HG03442 (cell line): ENCODE measurements around the gene GPR3.

Experiments
- ATAC-seq: cut with Tn5 transposase; IDR thresholded peaks from one replicate; pipeline ENCODE4 v1.9.1; 2021; ENCODE audit warnings: mild to moderate bottlenecking, moderate library complexity; ENCODE audit not compliant: unreplicated experiment

The GPR3 gene

DNA sequence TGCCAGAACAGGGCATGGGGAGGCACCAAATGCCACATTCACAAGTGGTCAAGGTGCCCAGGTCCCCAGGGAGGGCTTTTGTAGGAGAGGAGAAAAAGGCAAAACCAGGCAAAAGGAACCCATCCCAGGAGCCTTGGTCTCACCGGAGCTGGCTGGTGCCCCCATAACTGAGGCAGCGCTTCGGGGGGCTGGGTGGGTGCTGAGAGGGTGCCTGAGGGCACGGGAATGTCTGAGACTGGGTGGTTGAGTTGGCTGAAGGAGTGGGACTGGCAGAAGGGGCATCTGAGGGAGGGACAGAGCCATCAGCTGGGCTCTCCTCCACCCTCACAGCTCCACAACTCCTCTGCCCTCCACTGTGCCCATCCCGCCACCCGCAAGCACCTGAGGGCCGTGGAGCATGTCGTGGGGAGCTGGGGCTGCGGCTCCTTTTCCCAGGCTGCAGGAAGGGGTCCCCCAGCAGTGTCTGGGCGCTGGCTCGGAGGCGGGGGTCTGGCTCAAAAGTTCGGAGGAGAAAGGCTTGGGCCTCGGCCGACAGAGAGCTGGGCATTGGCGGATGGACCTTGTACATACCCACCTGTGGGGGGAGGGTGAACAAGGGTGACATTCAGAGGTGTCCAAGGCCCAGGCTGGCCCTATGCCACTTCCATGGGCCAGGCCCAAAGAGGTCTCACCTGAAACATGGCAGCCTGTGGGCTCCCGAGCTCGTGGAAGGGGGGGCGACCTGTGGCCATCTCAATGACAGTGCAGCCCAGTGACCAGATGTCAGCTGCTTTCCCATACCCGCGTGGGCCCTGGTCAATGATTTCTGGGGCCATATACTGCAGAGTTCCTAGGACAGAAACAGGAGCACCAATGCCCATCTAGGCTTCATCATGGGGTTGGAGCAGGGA lies 34.1 kb upstream of the GPR3 start:
- no peak for ATAC-seq

DNA sequence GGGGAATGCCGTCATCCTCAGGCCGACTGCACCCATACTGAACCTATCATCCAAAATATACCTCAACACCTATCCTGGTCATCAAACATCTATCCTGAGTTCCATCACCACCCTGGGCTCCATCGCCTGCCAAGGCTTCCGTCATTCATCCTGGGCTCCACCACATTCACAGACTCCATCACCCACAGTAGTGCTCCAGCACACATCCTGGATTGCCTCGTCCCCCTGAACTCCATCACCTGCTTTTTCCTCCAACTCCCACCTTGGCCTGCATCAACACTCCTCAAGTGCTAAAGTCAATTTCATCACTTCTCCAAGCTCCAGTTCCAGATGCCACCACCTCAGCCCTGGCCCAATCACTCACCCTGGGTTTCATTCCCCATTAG lies 33.5 kb upstream of the GPR3 start:
- ATAC-seq, result no peak

DNA sequence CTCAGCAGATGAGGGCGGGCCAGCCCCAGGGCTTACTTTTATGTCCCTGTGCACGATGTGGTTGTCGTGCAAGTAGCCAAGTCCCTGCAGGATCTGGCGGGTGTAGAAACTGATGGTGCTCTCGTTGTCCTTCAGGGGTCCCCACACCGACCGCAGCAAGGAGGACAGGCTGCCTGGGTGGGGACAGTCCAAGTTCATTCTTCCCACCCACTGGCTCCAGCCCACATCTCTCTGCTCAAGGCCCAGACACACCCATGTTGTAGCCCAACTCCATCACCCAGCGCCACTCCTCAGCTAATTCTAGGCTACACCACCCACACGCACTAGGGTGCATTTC lies 32.6 kb upstream of the GPR3 start:
- ATAC-seq, result no peak

DNA sequence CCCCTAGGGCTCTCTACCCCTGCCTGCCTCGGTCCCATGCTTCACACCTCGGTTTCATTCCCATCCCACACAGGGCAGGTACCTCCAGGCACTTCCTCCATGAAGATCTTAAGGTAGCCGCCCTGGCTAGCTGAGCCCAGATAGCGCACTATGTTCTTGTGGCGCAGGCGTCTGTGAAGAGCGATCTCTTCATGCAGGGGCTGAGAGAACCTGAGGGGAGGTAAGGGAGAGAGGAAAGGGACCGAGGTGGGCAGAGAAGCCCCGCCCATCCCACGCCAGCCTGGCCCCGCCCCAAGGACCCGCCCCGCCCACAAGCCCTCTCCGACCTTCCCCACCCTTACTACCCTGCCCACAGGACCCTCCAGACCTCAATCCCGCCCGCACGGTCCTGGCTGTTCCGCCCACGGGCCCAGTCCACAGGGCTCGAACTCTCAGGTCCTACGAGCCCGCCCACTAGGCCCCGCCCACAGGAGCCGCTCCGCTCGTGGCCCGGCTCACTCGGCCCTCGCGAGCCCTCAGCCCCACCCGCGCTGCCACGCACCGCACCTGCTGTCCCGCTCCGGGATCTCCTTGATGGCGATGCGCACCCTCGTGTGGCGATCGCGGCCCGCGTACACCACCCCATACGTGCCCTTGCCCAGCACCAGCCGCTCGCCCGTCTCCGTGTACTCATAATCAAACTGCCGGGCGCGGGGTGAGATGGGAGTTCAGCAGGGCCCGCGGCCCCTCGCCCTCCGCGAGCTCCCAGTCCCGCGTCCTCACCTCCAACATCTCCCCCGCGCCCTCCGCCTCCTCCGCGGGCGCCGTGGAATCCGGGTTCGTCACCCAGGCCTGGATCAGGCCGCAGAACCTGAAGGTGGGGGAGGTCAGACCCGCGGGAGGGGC lies 32.0 kb upstream of the GPR3 start:
- no peak for ATAC-seq

DNA sequence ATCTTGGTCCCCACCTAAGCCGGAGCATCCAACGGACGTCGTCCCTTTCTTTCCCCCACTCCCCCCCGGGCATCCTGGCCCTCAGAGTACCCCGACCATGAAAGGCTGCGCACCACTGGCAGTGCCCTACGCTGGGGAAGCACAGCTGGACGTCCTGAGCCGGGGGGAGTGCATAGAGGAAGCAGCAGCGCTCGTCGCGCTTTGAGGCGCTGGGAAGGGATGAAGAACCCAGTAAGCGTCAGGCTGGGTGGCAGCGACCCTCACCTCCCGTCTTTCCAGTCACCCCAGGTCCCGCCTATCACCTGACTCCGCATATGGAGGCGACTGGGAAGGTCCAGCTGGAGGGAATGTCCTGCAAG lies 31.4 kb upstream of the GPR3 start:
- no peak for ATAC-seq

DNA sequence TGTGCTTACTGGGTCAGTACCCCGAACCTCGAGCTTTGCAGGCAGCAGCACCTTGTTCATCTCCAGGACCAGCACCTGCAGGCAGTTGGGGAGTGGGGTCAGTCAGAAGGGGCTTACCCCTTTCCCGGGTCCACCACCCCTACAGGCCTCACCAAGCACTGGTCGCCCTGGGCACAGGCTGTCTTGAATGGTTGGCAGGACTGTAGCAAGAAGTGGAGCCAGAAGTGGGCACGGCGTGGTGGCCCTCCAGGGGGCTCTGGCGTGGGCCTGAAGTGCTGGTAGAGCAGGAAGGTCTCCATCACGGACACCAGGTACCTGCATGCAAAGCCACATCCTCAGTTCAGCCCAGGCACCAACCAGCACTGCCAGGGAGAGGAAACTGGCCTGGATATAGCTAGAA lies 30.9 kb upstream of the GPR3 start:
- ATAC-seq, result no peak

DNA sequence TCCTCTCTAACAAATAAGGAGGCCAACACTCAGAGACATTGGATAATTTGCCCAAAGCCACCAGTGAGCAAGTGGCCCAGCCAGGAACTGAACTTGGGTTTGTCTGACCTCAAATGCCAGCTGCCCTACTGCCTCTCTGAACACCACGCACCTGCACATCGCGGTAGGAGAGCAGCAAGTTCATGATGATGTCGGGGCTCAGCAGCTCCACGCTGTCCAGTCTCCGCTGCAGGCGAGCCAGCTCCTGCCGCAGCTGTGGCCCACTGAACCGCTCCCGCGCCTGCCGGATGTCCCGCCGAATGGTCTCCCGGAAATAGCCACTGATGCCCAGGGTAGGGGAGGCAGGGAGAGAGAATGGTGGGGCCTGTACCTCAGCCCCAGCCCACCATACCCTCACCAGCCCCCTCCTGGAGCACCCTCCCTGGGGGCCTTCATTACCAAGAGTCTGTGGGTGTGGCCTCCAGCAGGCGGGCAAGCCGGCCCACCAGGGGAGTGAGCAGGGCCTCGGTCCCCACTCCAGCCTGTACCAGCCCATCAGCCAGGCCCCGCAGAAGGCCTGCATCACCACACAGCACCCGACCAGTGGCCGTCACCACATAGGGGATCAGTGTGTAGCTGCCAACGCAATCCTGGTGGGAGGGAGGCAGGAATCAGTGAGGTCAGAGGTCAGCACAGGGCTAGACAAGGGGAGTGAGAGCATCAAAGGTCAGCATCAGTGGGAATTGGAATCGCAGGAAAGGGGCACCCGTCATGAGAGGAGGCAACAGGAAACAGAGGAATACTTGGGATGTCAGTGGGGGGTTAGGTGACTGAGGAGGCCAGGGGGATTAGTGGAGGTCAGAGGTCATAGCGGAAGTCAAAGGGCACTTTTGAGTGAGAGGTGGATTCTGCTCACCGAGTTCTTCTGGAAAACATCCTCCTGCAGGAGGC lies 28.4 kb upstream of the GPR3 start:
- ATAC-seq, result no peak

DNA sequence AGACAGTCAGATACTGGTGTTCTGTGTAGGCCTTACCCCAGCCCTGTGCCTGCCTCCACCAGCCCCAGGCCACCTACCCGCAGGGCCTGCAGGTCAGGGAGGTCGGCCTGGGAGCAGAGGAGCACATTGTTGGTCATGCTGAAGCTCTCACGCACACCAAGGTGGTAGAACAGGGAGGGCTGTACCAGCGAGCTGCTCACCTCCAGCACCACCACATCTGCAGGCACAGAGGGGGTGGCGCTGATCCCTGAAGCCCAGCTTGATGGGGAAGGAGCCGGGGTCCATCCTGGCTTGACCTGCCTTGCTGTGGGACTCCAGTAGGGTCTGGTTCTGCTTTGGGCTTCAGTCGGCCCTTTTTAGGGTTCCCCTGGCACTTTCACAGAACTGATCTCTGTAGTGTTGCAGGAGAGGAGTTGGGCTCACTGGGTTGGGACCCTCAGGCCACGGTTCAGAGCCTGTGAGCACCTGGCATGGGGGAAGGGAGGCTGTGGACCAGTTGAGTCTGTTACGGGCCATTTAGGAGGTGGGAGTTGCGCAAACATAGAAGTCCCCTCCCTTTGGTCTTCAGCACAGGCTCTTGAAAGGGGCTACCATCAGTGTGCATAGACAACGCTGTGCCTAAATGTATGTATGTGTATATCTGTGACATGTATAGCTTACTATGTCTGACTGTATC lies 27.6 kb upstream of the GPR3 start:
- ATAC-seq, result no peak

DNA sequence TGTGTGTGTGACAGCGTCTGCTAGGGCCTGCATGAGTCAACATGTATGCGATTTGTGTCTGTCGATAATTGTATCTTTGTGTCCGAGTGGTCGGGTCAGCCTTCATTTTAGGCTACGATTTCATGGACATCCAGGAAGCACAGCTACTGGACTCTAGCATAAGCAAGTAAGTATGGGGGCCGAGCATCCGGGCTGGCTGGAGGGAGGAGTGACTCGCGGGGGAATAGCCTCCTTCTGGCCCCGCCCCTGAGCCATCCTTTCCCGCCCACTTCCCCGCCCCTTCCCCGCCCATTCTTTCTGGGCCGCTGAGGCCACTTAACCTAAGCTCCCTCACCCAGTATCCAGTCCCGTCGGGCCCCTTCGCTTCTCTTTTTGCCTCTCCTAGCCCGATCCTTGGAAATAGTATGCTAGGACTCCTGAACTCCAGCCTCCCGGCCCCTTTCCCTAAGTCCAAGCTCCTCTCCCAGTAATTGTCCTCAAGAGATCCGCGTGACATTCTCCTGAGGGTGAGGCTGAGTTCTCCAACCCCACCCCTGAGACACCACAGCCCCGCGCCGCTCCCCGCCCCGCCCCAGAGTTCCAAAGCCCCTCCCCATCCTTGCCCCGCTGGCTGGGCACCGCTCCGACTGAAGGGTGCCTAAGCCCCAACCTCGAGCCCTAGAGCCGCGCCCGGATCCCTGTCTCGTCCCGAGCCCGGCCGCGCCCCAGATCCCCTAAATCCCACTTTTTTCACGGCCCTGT lies 26.9 kb upstream of the GPR3 start:
- peak; percentile 9 for ATAC-seq

DNA sequence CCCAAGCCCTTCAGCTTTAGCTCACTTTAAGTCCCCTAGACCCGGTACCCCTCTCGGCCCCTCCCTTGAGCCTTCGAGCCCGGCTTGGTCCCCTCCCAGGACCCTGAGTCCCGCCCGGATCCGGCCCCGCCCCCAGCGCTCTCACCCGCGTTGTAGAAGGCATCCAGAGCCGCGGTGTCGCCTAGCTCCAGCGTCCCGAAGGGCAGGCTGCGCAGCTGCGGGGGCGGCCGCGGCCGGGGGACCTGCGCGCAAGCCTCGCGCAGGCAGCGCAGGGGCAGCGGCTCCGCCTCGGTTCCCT lies 26.4 kb upstream of the GPR3 start:
- peak; percentile 31 for ATAC-seq

DNA sequence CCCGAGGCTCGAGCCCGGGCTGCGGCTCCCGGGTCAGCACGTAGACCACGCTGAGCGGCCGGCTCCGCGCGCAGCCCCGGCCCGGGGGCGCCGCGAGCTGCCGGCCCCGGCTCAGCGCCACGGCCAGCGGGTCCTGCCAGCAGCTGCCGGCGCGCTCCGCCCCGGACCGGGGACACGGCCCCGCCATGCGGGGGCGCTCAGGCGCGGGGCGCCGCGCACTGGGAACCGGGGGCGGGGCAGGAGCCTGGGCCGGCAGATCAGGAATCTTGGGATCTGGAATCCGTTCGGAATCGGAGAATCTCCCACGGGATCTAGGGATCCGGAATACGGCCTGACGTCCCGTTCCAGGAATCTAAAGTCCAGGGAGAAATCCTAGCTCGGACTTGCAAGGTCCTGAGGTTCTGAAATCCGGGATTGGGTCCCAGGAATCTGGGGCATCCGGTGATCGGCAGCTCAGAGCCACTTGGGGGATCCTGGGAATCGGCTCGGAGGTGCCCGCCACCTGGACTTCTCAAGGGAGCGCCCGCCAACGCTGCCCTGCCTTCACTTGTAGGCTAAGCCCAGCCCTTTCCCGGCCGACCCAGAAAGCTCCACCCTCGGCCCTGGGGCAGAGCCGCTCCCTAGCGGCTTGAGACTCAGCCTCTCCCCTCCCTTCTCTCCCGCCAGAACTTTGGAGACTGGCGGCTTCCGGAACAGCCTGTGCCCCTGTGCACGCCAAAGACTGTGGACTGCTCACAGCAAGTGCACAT lies 25.8 kb upstream of the GPR3 start, which contains the start of gene MAP3K6:
Gene MAP3K6, minus strand, starts transcription at position 551 of the 749 bp plus-strand sequence. Its CDS starts 364 bp downstream, at position 187.
- ATAC-seq, result peak; percentile 37

DNA sequence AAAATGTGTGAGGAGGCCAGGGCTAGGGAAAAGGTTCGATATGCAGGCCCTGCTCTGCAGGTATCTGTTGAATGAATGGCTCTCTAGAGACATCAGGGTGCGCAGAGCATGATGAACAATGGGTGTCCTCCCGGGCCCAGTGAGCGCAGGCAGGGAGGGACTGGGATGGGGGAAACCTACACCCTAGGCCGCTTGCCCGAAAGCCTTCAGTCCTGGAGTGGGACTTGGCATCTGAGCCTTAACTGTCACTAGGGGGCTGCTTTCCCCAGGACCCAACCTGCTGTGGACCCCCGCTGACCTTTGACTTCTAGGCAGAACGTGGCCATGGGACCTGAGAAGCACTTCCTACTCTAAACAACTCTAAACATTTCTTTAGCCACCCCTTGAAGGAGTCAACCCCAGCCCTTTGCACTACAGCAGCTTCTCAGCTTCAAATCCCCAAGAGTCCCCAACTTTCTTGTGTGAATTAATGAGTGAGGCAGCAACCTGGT lies 25.2 kb upstream of the GPR3 start:
- no peak for ATAC-seq

DNA sequence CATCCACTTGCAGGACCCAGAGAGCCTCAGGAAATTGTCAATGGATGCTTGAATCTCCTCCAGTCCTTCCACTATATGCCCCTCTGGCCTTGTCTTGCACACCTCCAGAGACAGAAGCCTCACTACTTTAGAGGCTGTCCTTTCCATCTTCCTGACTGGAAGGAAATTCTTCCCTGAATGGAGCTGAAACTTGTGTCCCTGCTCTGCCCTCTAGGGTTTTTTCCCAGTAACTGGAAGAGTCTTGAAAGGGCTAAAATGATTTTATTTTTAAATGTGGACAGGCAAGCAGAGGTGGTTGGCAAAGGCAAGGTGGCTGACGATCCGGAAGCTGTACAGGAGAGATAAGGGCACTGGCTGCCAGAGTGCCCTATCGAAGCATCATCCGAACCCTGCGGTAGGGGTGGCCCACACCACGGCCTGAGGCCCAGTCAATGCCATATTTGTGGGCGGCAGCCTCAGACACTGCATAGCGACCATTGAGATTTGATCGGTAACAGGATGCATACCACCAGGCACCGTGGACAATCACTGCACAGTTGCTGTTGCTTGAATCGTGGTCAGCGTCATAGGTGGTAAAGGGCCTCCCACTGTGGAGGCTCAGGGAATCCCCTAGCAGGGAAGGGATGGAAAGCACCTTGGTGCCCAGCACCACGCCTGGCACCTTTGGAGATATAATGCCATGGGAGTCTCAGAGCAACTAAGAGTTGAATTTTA lies 23.4 kb upstream of the GPR3 start:
- ATAC-seq, result no peak

DNA sequence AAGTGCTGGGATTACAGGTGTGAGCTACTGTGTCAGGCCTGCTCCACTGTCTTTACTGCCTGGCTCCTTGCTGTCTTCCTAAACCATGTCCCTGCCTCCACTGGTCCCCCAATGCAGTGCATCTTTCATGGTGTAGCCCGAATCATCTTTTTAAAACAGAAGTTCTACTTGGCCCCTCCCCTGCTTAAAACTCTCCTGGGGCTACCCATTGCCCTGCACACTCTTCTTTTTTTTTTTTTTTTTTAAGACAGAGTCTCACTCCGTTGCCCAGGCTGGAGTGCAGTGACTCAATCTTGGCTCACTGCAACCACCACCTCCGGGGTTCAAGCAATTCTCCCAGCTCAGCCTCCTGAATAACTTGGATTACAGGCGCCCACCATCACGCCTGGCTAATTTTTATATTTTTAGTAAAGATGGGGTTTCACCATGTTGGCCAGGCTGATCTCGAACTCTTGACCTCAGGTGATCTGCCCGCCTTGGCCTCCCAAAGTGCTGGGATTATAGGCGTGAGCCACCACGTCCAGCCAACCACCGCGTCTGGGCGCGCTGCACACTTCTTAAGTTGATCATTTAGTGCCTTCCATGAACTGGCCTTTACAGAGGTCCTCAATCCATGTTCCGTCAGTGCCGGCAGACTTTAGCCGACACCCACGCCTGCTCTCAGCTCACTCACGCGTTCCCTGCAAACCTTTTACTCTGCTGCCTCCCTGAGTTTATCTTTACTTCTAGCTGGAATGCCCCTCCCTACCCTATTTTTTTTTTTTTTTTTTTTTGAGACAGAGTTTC lies 20.2 kb upstream of the GPR3 start:
- ATAC-seq, result no peak

DNA sequence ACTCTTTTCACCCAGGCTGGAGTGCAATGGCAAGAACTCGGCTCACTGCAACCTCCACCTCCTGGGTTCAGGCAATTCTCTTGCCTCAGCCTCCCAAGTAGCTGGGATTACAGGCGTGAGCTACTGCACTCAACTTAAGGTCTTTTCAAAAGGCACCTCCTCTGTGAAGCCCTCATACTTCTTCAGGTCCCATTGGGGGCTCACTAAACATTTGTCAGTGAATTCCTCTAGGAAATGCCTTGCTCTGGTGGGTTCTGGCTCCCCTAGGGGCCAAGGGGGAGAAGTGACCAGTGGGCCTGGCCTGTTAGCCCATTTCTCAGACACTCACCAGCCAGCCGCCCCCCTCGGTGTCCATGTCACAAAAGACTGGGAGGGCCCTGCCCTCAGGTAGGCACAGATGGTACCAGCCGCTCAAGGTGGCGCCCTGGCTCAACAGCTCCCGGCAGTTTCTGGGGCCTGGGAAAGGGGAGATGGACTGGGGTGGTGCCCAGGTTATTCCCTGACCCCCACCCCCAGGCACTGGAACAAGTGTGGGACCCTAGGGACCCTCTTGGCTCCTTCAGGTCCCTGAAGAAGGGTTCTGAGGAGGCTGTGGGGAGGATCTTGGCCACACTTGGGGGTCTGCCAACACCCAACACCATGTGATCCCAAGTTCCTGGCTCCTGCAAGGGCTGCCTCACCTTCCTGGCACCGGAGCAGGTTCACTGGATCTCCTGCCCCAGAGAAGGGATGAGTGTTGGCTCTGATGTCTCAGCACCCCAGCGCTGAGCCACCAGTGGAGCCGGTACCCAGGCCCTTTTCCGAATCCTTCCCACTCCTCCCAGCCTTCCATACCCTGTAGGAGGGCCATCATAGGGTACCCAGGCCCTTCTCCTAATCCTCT lies 19.4 kb upstream of the GPR3 start:
- ATAC-seq, result no peak

DNA sequence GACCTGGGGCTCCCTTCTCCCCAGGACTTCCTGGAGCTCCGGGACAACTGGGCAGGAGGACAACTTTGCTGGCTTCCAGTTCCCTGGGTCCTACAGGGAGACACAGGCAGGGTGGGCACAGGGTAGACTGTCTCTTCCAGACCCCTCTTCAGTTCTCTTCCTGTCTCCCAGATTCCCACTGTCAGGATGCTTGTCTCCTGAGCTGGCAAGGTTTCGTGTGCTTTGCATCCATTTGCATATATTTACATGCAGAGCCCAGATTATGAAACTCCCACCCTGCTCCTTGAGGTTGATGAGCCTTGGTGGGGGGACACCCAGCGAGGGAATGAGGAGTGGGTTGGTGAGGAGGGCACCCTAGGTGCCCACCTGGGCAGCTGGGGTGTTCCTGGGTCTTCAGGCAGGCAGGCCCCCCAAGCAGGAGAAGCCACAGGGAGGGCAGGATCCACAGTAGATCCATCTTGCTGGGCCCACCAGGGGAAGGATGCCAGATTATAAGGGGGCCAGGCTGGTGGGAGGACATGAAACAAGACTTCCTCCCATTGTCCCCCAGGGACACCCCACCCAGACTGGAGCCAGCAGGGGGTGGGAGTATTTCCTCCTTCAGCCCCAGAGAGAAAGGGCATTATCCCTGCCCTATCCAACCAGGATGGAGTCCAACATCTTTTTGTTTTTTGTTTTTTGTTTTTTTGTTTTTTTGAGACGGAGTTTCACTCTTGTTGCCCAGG lies 17.9 kb upstream of the GPR3 start, which contains the start of gene FCN3:
Gene FCN3, minus strand, starts transcription at position 463 of the 725 bp plus-strand sequence. Its CDS starts 6 bp downstream, at position 457.
- no peak for ATAC-seq
